AG10803 (cell line): ENCODE measurements around the gene OLIG1.

Source experiments
- DNase-seq: peaks from one replicate; pipeline ENCODE4 v3.0.0; 2010; ENCODE audit warnings: low read depth
- H3K4me3 ChIP-seq: 2 replicates; pipeline ENCODE4 v1.5.1; 2011; ENCODE audit warnings: mild to moderate bottlenecking, low read length, control low read depth
- CTCF ChIP-seq: conservative IDR thresholded peaks from 2 replicates; pipeline ENCODE4 v1.5.1; 2011; ENCODE audit warnings: mild to moderate bottlenecking, low read length, control low read depth, inconsistent platforms

OLIG1 gene

GRCh38 chr21:33037501-33037900, 32.4 kb upstream of the OLIG1 start:
- no peak for DNase-seq
- no peak overlapping the region for H3K4me3 ChIP-seq

GRCh38 chr21:33039536-33039935, 30.4 kb upstream of the OLIG1 start:
- TF ChIP-seq CTCF, result no peak
- H3K4me3 ChIP-seq, result no peak overlapping the region
- DNase-seq, result no peak

More at GRCh38 chr21:33037501-33037900, 32.4 kb upstream of the OLIG1 start:
- TF ChIP-seq CTCF, result no peak

GRCh38 chr21:33040215-33040614, 29.7 kb upstream of the OLIG1 start:
- TF ChIP-seq CTCF, result no peak

DNA sequence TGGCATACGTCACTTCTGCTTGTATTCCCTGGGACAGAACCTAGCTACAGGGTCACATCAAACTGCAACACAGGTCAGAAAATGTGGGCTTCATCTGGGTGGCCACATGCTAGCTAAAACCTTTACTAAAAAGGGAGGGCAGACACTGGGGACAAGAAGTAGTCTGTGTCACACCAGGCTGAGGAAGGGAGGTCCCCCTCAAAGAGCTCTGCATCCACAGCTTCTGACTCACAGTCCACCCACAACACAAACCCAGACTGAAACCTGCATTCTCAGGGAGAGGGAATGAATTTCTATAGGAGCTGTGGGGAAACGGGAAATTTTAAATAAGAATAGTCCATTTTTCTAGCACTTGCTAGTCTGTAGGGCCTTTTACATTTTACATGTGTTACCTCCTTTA, 28.0 kb upstream of the OLIG1 start:
- no peak for TF ChIP-seq CTCF
- DNase-seq, result no peak
- no peak overlapping the region for H3K4me3 ChIP-seq

More at GRCh38 chr21:33040215-33040614, 29.7 kb upstream of the OLIG1 start:
- no peak for DNase-seq
- no peak overlapping the region for H3K4me3 ChIP-seq

DNA sequence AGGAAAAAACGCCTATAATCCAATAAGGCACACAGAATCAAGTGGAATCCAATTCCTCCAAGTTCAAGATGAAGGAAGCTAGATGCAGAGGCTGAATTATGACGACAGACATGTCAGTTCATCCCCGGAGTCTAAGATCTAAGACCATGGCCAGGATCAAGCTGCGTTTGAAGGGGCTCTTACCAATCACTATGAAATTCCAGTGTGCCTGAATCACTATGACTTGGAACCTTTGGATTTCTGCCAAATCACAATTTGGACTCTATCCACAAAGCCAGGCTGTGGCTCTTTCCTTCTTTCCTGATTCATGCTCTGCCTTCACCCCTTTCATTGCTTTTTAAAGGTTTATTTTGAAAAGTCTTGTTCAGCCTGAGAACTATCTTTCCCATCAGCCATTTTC, 27.1 kb upstream of the OLIG1 start:
- no peak overlapping the region for H3K4me3 ChIP-seq
- peak; percentile 76 for DNase-seq
- TF ChIP-seq CTCF, result no peak

- TF ChIP-seq CTCF, result no peak
- DNase-seq, result no peak
- no peak overlapping the region for H3K4me3 ChIP-seq
These were observed 23.5 kb upstream of the OLIG1 start for GRCh38 chr21:33046455-33046854.

DNA sequence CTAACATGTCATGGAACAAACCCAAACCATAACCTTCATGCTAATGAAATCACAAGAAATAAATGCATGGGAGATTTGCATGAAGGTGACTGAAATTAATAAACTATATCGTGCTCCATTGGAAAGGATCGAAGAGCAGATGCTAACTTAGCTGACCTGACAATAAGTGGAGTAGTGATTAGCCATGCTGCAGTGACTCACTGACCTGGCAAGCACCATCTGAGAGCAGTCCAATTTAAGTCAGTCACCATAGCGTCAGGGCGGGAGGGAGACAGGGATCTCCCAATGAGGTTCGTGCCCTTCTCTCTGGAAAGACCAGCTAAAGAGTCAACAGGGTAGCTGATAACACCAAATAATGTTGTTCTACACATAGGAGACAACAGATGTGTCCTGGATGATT, 22.7 kb upstream of the OLIG1 start:
- peak; percentile 57 for DNase-seq
- TF ChIP-seq CTCF, result no peak
- H3K4me3 ChIP-seq, result no peak overlapping the region
